ENCODE data around the gene SPON1.

Gene SPON1

GRCh38 chr11:13970986-13971385, 8.5 kb downstream of the SPON1 start:
- H3K9me2 ChIP-seq (replicated peaks; ENCODE audit: insufficient read depth, low read length) = no peaks in the 10 kb centered on the region

GRCh38 chr11:13972043-13972910, 9.8 kb downstream of the SPON1 start:
- Histone ChIP-seq H3K4me3 (ENCODE audit: insufficient read depth, low read length, poor library complexity, severe bottlenecking) (no peak overlapping the region), H3K9me3 (ENCODE audit: insufficient read depth, low read length) (no peaks in the 10 kb centered on the region), H3K79me2 (ENCODE audit: insufficient read depth, low read length) (no peaks in the 10 kb centered on the region), H3F3A (ENCODE audit: insufficient read depth) (no peaks in the 10 kb centered on the region), H3K4me2 (ENCODE audit: low read depth, low read length, poor library complexity, severe bottlenecking) (no peak overlapping the region), H2AFZ (ENCODE audit: low read depth, low read length, severe bottlenecking) (no peak overlapping the region), H3K9ac (ENCODE audit: low read length) (no peak overlapping the region), H3K27me3 (ENCODE audit: low read length) (peaks cover 4% of the 10 kb centered on the region; the same call in 1 of the 2 replicates), H4K20me1 (ENCODE audit: low read depth, low read length) (no peaks in the 10 kb centered on the region), H3K27ac (ENCODE audit: low read depth, low read length) (no peak overlapping the region), H3K9me2 (replicated peaks; ENCODE audit: insufficient read depth, low read length) (no peaks in the 10 kb centered on the region), H3K36me3 (ENCODE audit: low read length) (no peaks in the 10 kb centered on the region)
- no peak for TF ChIP-seq EZH2phosphoT487 (conservative IDR thresholded peaks at IDR 0.05; ENCODE audit: low read length)
- TF ChIP-seq, protein P1, sequence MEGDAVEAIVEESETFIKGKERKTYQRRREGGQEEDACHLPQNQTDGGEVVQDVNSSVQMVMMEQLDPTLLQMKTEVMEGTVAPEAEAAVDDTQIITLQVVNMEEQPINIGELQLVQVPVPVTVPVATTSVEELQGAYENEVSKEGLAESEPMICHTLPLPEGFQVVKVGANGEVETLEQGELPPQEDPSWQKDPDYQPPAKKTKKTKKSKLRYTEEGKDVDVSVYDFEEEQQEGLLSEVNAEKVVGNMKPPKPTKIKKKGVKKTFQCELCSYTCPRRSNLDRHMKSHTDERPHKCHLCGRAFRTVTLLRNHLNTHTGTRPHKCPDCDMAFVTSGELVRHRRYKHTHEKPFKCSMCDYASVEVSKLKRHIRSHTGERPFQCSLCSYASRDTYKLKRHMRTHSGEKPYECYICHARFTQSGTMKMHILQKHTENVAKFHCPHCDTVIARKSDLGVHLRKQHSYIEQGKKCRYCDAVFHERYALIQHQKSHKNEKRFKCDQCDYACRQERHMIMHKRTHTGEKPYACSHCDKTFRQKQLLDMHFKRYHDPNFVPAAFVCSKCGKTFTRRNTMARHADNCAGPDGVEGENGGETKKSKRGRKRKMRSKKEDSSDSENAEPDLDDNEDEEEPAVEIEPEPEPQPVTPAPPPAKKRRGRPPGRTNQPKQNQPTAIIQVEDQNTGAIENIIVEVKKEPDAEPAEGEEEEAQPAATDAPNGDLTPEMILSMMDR (IDR thresholded peaks at IDR 0.05; ENCODE audit: insufficient read depth, low read length, poor library complexity, severe bottlenecking) = no peak

More at GRCh38 chr11:13970986-13971385, 8.5 kb downstream of the SPON1 start:
- TF ChIP-seq EZH2phosphoT487 (conservative IDR thresholded peaks at IDR 0.05; ENCODE audit: low read length) = no peak
- TF ChIP-seq, protein P1 (IDR thresholded peaks at IDR 0.05; ENCODE audit: insufficient read depth, low read length, poor library complexity, severe bottlenecking) = peak; percentile 43
- H4K20me1 ChIP-seq (ENCODE audit: low read depth, low read length) = no peaks in the 10 kb centered on the region
- H3K27ac ChIP-seq (ENCODE audit: low read depth, low read length) = no peak overlapping the region
- no peaks in the 10 kb centered on the region for H3K79me2 ChIP-seq (ENCODE audit: insufficient read depth, low read length)
- no peak overlapping the region for H3K9ac ChIP-seq (ENCODE audit: low read length)
- no peak overlapping the region for H3K4me3 ChIP-seq (ENCODE audit: insufficient read depth, low read length, poor library complexity, severe bottlenecking)
- H3K9me3 ChIP-seq (ENCODE audit: insufficient read depth, low read length) = no peaks in the 10 kb centered on the region
- H2AFZ ChIP-seq (ENCODE audit: low read depth, low read length, severe bottlenecking) = no peak overlapping the region
- no peaks in the 10 kb centered on the region for H3K36me3 ChIP-seq (ENCODE audit: low read length)
- H3F3A ChIP-seq (ENCODE audit: insufficient read depth) = no peaks in the 10 kb centered on the region
- peaks cover 4% of the 10 kb centered on the region; the same call in 1 of the 2 replicates for H3K27me3 ChIP-seq (ENCODE audit: low read length)
- no peak overlapping the region for H3K4me2 ChIP-seq (ENCODE audit: low read depth, low read length, poor library complexity, severe bottlenecking)

GRCh38 chr11:13972944-13973343, 10.4 kb downstream of the SPON1 start:
- Histone ChIP-seq H3K9me3 (ENCODE audit: insufficient read depth, low read length) (no peaks in the 10 kb centered on the region), H3K79me2 (ENCODE audit: insufficient read depth, low read length) (no peaks in the 10 kb centered on the region), H3K27me3 (ENCODE audit: low read length) (peaks cover 4% of the 10 kb centered on the region; the same call in 1 of the 2 replicates), H3F3A (ENCODE audit: insufficient read depth) (no peaks in the 10 kb centered on the region), H2AFZ (ENCODE audit: low read depth, low read length, severe bottlenecking) (no peak overlapping the region), H3K4me2 (ENCODE audit: low read depth, low read length, poor library complexity, severe bottlenecking) (no peak overlapping the region), H3K27ac (ENCODE audit: low read depth, low read length) (no peak overlapping the region), H3K9ac (ENCODE audit: low read length) (no peak overlapping the region), H4K20me1 (ENCODE audit: low read depth, low read length) (no peaks in the 10 kb centered on the region), H3K9me2 (replicated peaks; ENCODE audit: insufficient read depth, low read length) (no peaks in the 10 kb centered on the region), H3K4me3 (ENCODE audit: insufficient read depth, low read length, poor library complexity, severe bottlenecking) (no peak overlapping the region), H3K36me3 (ENCODE audit: low read length) (no peaks in the 10 kb centered on the region)
- TF ChIP-seq, protein P1 (IDR thresholded peaks at IDR 0.05; ENCODE audit: insufficient read depth, low read length, poor library complexity, severe bottlenecking) = no peak
- TF ChIP-seq EZH2phosphoT487 (conservative IDR thresholded peaks at IDR 0.05; ENCODE audit: low read length) = no peak
